SK-N-MC (cell line): ENCODE measurements around the gene LRIG1.

Experiments
- EZH2 ChIP-seq: fragments of 200-600 bp; sonication (generic); IDR thresholded peaks from one replicate; pipeline ENCODE4 v1.6.1; 2017; ENCODE audit warnings: antibody characterized with exemption
- FOXP2 ChIP-seq: optimal IDR thresholded peaks from 2 replicates; pipeline ENCODE3; 2011; ENCODE audit warnings: mild to moderate bottlenecking, moderate library complexity; ENCODE audit not compliant: insufficient read depth; ENCODE audit errors: extremely low read length, control extremely low read depth
- POLR2AphosphoS5 ChIP-seq: IDR thresholded peaks from 2 replicates; pipeline ENCODE4 v1.6.1; 2012; ENCODE audit warnings: mild to moderate bottlenecking, low read depth, low read length, borderline replicate concordance

GRCh38 chr3:66413151-66413751 lies 87.6 kb downstream of the LRIG1 start:
- TF ChIP-seq EZH2, result no peak
- TF ChIP-seq POLR2AphosphoS5, result no peak
- no peak for TF ChIP-seq FOXP2
